GM18861 (cell line): ENCODE data around the gene SLC19A1.
"Not testable (repeated sequence)": the region's sequence is repeated elsewhere in the genome, so short reads cannot be mapped to it uniquely, and the experiment has no call there.

Experiments used
- ATAC-seq: cut with Tn5 transposase; IDR thresholded peaks from one replicate; pipeline ENCODE4 v1.9.1; 2021; ENCODE audit not compliant: unreplicated experiment

Gene SLC19A1

DNA sequence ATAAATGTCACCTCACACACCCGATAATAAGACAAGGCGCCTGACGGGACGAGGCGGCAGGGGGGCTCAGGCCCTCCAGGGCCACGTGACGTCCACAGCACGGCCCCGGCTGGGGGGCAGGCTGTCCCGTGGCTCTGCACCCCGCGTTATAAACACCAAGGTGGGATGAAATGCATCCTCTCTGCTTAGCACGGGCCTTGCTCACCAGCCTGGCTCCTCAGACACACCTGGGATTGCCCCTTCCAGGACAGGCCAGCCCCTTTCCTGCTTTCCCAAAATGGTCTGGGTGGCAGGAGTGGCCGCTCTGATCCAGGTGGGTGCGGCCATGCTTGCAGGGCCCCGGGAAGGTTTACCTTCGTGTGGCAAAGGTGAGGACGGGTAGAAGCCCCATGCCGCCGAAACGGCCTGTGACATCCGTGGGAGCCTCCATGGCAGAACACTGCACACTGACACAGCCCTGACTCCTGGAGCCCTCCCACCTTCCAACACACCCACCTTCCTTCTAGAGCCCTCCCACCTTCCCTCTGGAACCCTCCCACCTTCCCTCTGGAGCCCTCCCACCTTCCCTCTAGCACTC, 35.9 kb downstream of the SLC19A1 start:
- no peak for ATAC-seq

DNA sequence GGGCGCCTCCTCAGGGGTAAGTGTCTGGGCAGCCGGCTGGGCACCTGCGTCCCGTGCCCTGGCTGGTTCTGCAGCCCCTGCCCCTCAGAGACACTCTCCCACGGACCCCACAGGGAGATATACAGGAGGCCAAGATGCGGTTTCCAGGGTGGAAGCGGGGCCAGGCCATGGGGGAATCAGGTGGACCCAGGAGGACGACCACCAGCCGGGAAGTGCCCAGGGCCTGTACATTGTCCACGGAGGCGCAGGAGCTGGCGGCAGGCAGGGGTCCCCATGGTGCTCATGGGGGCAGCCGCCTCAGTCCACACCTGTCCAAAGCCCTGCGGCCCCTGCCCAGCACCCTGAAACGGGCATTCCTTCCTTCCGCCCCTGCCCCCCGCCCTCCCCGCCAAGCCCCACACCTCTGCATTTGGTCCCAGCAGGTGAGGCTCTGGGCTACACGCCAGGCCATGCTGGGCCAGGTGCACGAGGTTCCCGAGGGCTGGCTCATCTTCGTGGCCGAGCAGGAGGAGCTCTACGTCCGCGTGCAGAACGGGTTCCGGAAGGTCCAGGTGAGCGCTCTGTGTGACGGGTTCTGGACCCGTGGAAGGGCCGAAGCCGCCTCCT, 36.7 kb downstream of the SLC19A1 start:
- no peak for ATAC-seq

DNA sequence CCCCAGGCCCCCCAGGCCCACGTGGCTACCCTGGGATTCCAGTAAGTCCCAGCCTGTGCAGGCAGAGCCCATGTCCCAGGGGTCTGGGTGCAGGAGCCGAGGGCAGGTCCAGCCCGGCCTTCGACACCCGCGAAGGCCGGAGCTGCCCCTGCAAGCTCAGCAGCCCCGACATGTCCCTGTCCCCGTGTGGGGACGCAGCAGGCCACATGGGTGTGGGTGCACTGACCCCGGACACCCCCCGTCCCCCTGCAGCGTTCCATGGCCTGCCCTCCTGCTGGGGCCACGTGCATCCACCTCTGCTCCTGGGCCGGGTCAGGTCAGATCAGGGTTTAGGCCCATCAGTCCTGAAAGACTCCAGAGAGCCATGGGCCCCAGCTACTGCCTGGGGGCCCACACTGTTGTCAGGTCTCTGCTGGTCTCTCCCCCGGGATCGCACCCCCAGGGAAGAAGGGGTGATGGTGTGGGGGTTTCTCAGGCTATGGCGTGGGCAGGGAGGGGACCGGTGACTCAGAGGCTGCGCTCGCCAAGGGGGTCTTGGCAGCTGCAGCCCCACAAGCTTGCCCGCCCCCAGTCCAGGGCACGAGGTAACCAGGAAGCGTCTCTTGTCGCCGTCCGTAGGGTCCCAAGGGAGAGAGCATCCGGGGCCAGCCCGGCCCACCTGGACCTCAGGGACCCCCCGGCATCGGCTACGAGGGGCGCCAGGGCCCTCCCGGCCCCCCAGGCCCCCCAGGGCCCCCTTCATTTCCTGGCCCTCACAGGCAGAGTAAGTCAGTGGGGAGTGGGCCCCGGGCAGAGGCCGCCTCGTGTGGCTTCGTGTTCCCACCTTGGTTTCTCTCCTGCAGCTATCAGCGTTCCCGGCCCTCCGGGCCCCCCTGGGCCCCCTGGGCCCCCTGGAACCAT, 37.5 kb downstream of the SLC19A1 start:
- ATAC-seq, result no peak

- no peak for ATAC-seq
These were observed 38.2 kb downstream of the SLC19A1 start for GRCh38 chr21:45504021-45504515.

- ATAC-seq, result not testable (repeated sequence)
These were observed 39.0 kb downstream of the SLC19A1 start for GRCh38 chr21:45503226-45503625.

DNA sequence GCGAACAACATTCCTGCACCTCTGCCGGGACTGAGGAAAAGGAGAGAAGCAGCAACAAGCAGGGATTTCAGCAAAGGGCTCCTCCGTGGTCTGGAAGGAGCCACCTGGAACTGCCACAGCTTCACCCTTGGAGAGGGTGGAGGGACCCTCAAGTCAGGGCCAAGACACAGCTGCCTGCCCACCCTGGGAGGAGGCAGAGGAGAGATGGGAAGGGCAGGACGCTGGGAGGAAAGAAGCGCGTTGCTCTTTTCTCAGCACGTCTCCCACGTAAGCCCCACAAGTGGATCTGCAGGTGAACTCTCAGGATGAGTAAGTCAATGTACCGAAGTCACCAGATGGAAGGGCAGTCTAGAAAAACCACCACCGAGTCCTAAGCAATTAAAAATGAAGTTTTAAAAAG, 39.6 kb downstream of the SLC19A1 start:
- no peak for ATAC-seq

- no peak for ATAC-seq
These were observed 40.3 kb downstream of the SLC19A1 start for GRCh38 chr21:45502006-45502345.

DNA sequence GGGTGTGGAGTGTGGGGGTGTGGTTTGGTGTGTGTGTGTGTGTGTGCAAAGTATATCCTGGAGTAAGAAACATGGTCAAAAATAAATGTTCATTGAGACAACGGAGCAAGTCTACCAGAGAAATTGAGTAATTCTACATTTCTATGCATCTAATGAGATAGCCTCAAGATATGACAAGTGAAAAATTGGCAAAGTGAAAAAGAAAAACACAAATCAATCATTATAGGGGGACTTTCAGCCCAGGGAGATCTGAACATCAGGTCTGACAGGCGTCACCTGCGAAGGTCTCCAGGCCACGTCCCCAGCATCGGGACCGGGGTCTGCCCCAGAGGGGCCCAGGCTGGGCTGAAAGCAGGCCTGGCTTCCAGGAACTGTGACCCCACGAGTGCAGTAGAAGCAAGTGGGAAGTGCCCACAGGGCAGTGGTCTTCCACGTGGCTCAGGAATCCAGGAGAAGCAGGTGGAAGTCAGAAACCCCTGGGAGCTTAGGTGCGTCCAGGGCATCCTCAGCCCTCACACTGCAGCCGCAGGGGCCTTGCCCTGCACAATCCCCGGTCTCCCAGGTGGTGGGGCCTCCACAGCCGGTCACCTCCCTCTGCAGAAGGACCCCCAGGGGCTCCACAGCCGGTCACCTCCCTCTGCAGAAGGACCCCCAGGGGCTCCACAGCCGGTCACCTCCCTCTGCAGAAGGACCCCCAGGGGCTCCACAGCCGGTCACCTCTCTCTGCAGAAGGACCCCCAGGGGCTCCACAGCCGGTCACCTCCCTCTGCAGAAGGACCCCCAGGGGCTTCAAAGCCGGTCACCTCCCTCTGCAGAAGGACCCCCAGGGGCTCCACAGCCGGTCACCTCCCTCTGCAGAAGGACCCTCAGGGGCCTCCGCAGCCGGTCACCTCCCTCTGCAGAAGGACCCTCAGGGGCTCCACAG, 40.9 kb downstream of the SLC19A1 start:
- not testable (repeated sequence) for ATAC-seq

- ATAC-seq, result no peak
These were observed 42.2 kb downstream of the SLC19A1 start for GRCh38 chr21:45499970-45500577.

DNA sequence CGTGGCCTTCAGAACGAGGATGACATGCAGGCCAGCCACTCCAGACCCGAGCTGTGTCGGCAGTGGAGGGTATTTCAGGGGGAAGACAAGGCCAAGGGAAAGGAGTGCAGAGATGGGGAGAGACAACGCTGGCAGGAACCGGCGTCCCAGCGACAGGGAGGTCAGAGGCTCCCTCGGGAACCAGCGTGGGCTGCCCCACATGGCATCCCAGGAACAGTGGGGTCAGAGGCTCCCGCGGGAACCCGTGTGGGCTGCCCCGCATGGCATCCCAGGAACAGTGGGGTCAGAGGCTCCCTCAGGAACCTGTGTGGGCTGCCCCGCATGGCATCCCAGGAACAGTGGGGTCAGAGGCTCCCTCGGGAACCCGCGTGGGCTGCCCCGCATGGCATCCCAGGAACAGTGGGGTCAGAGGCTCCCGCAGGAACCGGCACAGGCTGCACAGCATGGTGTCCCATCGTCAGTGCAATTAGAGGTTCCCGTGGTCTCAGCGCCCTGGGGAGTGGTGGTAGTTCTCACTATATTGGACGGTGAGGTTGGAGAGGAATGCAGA, 43.0 kb downstream of the SLC19A1 start:
- no peak for ATAC-seq

GRCh38 chr21:45498646-45499000, 43.6 kb downstream of the SLC19A1 start:
- ATAC-seq, result no peak

- no peak for ATAC-seq
These were observed 44.2 kb downstream of the SLC19A1 start for GRCh38 chr21:45497846-45498645.

GRCh38 chr21:45496968-45497845, 45.0 kb downstream of the SLC19A1 start:
- no peak for ATAC-seq

- no peak for ATAC-seq
These were observed 45.9 kb downstream of the SLC19A1 start for GRCh38 chr21:45496151-45496967.

DNA sequence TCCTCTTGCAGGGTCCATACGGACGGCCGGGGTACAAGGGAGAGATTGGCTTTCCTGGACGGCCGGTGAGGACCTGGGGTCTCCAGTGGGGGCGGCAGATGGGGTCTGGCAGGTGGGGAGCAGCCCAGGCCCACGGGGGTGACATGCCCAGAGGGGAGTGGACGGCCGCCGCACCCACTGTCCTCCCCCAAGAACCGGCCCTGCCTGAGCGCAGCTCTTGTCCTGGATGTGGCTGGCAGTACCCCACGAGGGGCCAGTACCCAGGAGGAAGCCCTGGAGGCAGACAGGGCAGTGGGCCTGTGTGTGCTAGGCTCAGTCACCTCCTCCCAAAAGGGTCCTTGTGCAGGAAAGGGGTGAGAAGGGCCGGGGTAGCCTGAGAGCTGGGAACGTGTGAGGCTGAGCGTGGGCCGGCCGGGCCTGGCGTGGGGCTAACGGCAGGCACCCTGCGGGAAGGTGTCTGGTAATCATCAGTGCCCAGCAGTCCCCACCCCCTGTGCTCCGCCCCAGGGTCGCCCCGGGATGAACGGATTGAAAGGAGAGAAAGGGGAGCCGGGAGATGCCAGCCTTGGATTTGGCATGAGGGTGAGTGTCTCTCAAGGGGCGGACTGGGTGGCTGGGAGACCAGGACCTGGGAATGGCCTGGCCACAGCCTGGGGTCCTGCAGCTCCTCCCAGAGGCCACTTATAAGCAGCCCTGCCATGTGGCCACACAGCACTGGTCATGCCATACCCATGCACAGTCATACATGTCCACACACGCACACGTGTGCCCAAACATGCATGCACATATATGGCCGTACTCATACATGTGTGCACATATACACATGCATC, 47.2 kb downstream of the SLC19A1 start:
- ATAC-seq, result no peak

- no peak for ATAC-seq
These were observed 47.9 kb downstream of the SLC19A1 start for GRCh38 chr21:45494135-45494850.
